DMS79 treated with DMSO at 0.1 percent for 48 hours (cell line): Measurements from ENCODE around the gene HTRA2.

Experiments used
- DNase-seq: peaks from one replicate; lab custom pipeline; 2025; lab: John Stamatoyannopoulos, UW

HTRA2 gene

GRCh38 chr2:74500578-74500946, 29.2 kb upstream of the HTRA2 start:
- no peak for DNase-seq

GRCh38 chr2:74501335-74502071, 28.2 kb upstream of the HTRA2 start:
- DNase-seq = no peak

GRCh38 chr2:74502147-74502719, 27.5 kb upstream of the HTRA2 start:
- no peak for DNase-seq

GRCh38 chr2:74502720-74503505, 26.8 kb upstream of the HTRA2 start:
- DNase-seq = no peak

GRCh38 chr2:74503506-74504475, 25.9 kb upstream of the HTRA2 start:
- no peak for DNase-seq

GRCh38 chr2:74504591-74504990, 25.1 kb upstream of the HTRA2 start:
- no peak for DNase-seq

- DNase-seq = no peak
Measured at GRCh38 chr2:74505448-74506246, 24.1 kb upstream of the HTRA2 start.

- DNase-seq = peak; percentile 97
Measured at GRCh38 chr2:74507145-74507925, 22.4 kb upstream of the HTRA2 start, which contains the start of gene PCGF1. Gene PCGF1, minus strand, starts transcription at chr2:74507695. Its CDS starts 27 bp downstream, at chr2:74507668.

- peak; percentile 25 for DNase-seq
Measured at GRCh38 chr2:74507926-74508520, 21.7 kb upstream of the HTRA2 start.

- DNase-seq = no peak
Measured at GRCh38 chr2:74510272-74510671, 19.5 kb upstream of the HTRA2 start.

- DNase-seq = no peak
Measured at GRCh38 chr2:74511104-74511989, 18.4 kb upstream of the HTRA2 start.

GRCh38 chr2:74512744-74513604, 16.8 kb upstream of the HTRA2 start:
- no peak for DNase-seq

GRCh38 chr2:74513605-74514367, 15.9 kb upstream of the HTRA2 start:
- DNase-seq = peak; percentile 32

GRCh38 chr2:74514368-74515270, 15.1 kb upstream of the HTRA2 start, which contains the start of gene TLX2:
Gene TLX2, plus strand, starts transcription at chr2:74514450. Its CDS starts 357 bp downstream, at chr2:74514807.
- no peak for DNase-seq

- DNase-seq = peak; percentile 8
Measured at GRCh38 chr2:74515271-74515980, 14.3 kb upstream of the HTRA2 start.
